Activated CD4-positive, alpha-beta T cell treated with anti-CD3 and anti-CD28 coated beads, Interleukin-2, amount 10 ng/mL, durations not matched to agents 24 days and 14 days (primary cell): ENCODE measurements around the gene PTPRK. TPM values are rescaled to one million over a fixed set of nuclear protein-coding genes. Genes with fewer than 3 reads are reported as not detected.

Experiments
- DNase-seq: peaks from one replicate; pipeline ENCODE4 v3.0.0; 2022
- H3K27ac Mint-ChIP-seq: one replicate; pipeline ENCODE4 v1.8.0; 2022; ENCODE audit warnings: mild to moderate bottlenecking, mixed read lengths
- H3K27me3 Mint-ChIP-seq: one replicate; pipeline ENCODE4 v1.8.0; 2022; ENCODE audit warnings: mixed read lengths
- H3K36me3 Mint-ChIP-seq: one replicate; pipeline ENCODE4 v1.8.0; 2022; ENCODE audit warnings: low read depth, mild to moderate bottlenecking, mixed read lengths
- H3K4me1 Mint-ChIP-seq: one replicate; pipeline ENCODE4 v1.8.0; 2021; ENCODE audit warnings: mixed read lengths
- H3K4me3 Mint-ChIP-seq: one replicate; pipeline ENCODE4 v1.8.0; 2022; ENCODE audit warnings: mild to moderate bottlenecking, moderate library complexity, mixed read lengths
- H3K9me3 Mint-ChIP-seq: one replicate; pipeline ENCODE4 v1.8.0; 2021; ENCODE audit warnings: mixed read lengths
- intact Hi-C: fragments of 100-400 bp; cut with micrococcal nuclease; formaldehyde crosslinking; loops from one replicate; pipeline ENCODE4 v1.15.1; 2023
- total RNA-seq: library from RNA; stranded (reverse); gene quantifications from 2 replicates; pipeline ENCODE4 v1.2.3, GENCODE V29; 2022

The PTPRK gene
- total RNA-seq, 1 donor from 2014 or later, result 3.6 TPM

- intact Hi-C loops, result no loop called here
- Mint-ChIP-seq H3K4me3 (no peak overlapping the region), H3K27me3 (no peaks in the 10 kb centered on the region), H3K27ac (no peak overlapping the region), H3K9me3 (peaks cover 8% of the 10 kb centered on the region), H3K4me1 (peaks cover 2% of the 10 kb centered on the region), H3K36me3 (no peaks in the 10 kb centered on the region)
- DNase-seq, result no peak
Observed at GRCh38 chr6:128305228-128305627, 215.2 kb downstream of the PTPRK start.

DNA sequence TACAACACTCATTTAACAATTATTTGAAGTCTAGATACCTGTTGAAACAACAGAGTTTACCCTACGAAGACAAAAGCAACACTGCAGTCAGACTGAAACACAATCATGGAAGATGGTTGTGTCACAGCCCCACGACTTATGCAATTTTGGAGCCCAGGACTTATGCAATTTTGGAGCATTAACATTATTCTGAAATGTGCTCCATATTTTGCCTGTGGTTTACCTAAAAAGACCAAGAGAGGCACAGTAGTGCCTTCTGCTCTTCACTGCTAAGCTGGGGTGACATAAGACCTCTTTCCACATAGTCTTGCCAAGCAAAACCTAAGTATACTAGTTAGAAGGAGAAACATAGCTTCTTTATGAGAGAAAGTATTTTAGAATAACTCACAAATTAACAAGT lies 216.5 kb downstream of the PTPRK start:
- Mint-ChIP-seq H3K9me3 (peaks cover 8% of the 10 kb centered on the region), H3K27ac (no peak overlapping the region), H3K4me1 (peaks cover 2% of the 10 kb centered on the region), H3K36me3 (no peaks in the 10 kb centered on the region), H3K4me3 (no peak overlapping the region), H3K27me3 (no peaks in the 10 kb centered on the region)
- intact Hi-C loops, result no loop called here
- DNase-seq, result no peak

DNA sequence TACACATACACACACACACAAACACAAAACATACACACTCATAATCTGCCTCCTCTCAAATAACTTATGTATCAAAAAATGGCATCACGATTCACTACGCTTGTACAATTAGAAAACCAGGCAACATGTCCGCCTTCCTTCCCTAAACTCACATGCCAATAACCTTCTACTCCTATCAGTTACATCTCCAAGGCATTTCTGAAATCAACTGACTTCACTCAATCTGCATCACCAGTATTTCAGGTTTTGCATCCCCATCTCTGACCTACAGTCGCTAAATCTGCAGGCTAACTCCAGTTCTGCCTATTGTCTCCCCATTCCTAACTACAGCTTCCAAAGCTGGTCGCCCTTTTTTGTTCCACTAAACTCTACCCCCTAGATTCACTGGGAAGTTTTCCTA lies 217.5 kb downstream of the PTPRK start:
- Mint-ChIP-seq H3K27me3 (no peaks in the 10 kb centered on the region), H3K36me3 (no peaks in the 10 kb centered on the region), H3K9me3 (peaks cover 10% of the 10 kb centered on the region), H3K4me1 (peaks cover 2% of the 10 kb centered on the region), H3K4me3 (no peak overlapping the region), H3K27ac (no peak overlapping the region)
- intact Hi-C loops, result no loop called here
- DNase-seq, result no peak

DNA sequence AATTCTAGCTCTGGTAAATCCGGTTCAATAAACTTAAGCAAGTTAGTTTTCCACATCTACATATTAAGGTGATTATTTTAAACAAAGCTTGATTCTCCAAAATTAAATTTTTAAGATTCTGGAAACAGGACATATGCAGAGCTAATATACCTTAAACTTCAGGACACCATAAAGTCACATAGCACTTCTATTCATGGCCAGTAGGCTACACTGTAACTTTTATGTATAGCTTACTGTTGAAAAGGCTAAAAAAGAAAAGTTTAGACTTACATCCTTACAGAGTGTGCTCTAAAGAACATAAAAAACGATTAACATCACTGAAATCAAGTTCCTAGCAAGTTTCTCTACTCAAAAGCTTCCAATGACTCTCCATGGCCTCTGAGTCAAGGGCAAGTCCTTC lies 224.7 kb downstream of the PTPRK start:
- Mint-ChIP-seq H3K4me1 (no peaks in the 10 kb centered on the region), H3K27me3 (no peaks in the 10 kb centered on the region), H3K36me3 (peaks cover 3% of the 10 kb centered on the region), H3K4me3 (no peak overlapping the region), H3K27ac (no peak overlapping the region), H3K9me3 (peaks cover 19% of the 10 kb centered on the region)
- DNase-seq, result no peak
- intact Hi-C loops, result no loop called here

GRCh38 chr6:128290221-128290620 lies 230.2 kb downstream of the PTPRK start:
- Mint-ChIP-seq H3K4me1 (peaks cover 10% of the 10 kb centered on the region), H3K36me3 (no peaks in the 10 kb centered on the region), H3K9me3 (peaks cover 3% of the 10 kb centered on the region), H3K27me3 (no peaks in the 10 kb centered on the region), H3K4me3 (no peak overlapping the region), H3K27ac (no peak overlapping the region)
- intact Hi-C loops, result no loop called here
- no peak for DNase-seq

GRCh38 chr6:128284128-128284527 lies 236.3 kb downstream of the PTPRK start:
- intact Hi-C loops, result no loop called here
- H3K9me3 Mint-ChIP-seq, result no peaks in the 10 kb centered on the region
- peaks cover 1% of the 10 kb centered on the region for H3K27me3 Mint-ChIP-seq
- no peak overlapping the region for H3K4me3 Mint-ChIP-seq
- no peak for DNase-seq
- H3K27ac Mint-ChIP-seq, result no peak overlapping the region
- no peaks in the 10 kb centered on the region for H3K36me3 Mint-ChIP-seq
- peaks cover 10% of the 10 kb centered on the region for H3K4me1 Mint-ChIP-seq

- H3K27ac Mint-ChIP-seq, result no peak overlapping the region
- H3K4me1 Mint-ChIP-seq, result peaks cover 10% of the 10 kb centered on the region
- DNase-seq, result no peak
Observed at GRCh38 chr6:128282961-128283360, 237.4 kb downstream of the PTPRK start.

DNA sequence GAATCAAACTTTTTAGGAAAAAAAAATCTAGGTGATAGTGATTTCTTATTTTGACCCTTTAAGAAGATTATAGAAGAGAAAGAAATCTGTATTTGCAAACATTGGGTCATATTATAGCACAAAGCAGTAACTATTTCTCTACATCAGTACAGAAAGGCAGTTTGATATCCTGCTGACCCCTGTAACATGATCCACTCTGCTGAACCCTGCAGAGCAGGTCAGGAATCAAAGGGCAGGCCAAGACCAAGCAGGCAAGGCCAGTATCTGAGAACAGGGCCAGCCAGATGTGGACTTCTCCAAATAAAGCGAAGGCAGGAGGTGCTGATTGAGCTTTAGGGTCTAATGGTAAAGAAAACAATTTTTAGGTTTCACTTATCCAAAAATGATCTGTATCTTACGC lies 239.4 kb downstream of the PTPRK start:
- H3K4me3 Mint-ChIP-seq, result no peak overlapping the region
- peaks cover 4% of the 10 kb centered on the region for H3K27me3 Mint-ChIP-seq
- H3K27ac Mint-ChIP-seq, result no peak overlapping the region
- no peaks in the 10 kb centered on the region for H3K4me1 Mint-ChIP-seq
- H3K36me3 Mint-ChIP-seq, result no peaks in the 10 kb centered on the region
- intact Hi-C loops, result no loop called here
- no peaks in the 10 kb centered on the region for H3K9me3 Mint-ChIP-seq
- no peak for DNase-seq

More at GRCh38 chr6:128282961-128283360, 237.4 kb downstream of the PTPRK start:
- no peaks in the 10 kb centered on the region for H3K9me3 Mint-ChIP-seq
- intact Hi-C loops, result no loop called here
- peaks cover 4% of the 10 kb centered on the region for H3K27me3 Mint-ChIP-seq
- no peak overlapping the region for H3K4me3 Mint-ChIP-seq
- H3K36me3 Mint-ChIP-seq, result no peaks in the 10 kb centered on the region

DNA sequence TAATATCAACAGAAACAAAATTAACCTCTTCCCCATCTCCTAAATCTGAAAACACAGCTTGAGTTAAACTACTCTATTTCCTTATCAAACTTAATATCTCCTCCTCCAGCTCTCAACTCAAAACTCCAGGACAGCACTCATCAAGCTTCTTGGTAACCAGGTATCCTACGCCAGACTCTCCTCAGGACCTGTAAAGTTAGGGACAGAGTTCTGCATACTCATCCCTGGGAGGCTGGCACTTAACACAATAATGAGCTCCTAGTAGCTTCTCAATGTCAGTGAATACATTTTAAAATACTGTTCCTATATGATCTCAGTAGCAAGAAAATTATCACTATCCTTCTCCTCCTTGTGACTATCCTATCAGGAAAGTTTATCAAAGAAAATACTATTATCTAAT lies 240.3 kb downstream of the PTPRK start:
- intact Hi-C loops, result no loop called here
- Mint-ChIP-seq H3K27ac (no peak overlapping the region), H3K27me3 (peaks cover 4% of the 10 kb centered on the region), H3K36me3 (no peaks in the 10 kb centered on the region), H3K4me3 (no peak overlapping the region), H3K9me3 (no peaks in the 10 kb centered on the region), H3K4me1 (peaks cover 5% of the 10 kb centered on the region)
- no peak for DNase-seq

DNA sequence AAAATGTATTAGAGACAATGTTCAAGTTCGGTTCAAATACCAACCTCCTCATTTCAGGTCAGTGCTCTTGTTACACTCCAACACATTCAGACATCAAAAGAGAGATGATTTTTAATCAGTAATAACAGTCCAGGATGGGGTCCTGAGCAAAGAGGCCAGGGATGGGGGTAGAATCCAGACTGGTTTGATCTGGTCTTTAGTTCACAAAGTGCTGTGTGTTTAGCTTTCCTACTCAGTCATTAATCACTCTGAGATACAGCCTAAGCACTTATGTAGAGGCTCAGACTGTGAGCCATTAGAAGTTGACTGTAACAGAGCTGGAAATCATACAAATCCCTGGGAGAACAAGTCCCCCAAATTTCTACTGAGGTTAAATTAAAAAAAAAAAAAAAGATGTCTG lies 241.6 kb downstream of the PTPRK start:
- no peak for DNase-seq
- Mint-ChIP-seq H3K27me3 (peaks cover 4% of the 10 kb centered on the region), H3K27ac (no peak overlapping the region), H3K9me3 (no peaks in the 10 kb centered on the region), H3K36me3 (no peaks in the 10 kb centered on the region), H3K4me1 (peaks cover 8% of the 10 kb centered on the region), H3K4me3 (no peak overlapping the region)
- intact Hi-C loops, result no loop called here

DNA sequence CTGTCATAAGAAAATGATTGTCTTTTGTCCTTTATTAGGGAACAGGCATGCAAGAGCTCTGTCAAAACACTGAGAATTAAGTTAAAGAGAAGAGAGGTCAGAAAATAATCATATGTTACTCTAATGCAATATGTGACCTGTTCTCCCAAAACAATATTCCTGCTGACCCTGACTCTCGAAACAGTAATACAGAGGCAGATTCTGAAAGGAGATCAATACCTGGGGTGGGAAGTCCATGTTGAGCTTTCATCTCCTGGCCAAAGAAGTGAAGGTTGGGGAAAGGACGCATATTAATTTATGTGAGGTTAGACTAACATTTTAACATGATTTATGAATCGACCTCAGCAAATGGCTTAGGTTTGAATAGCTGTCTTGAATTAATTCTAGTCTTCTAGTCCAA lies 243.0 kb downstream of the PTPRK start:
- Mint-ChIP-seq H3K36me3 (no peaks in the 10 kb centered on the region), H3K27ac (no peak overlapping the region), H3K9me3 (no peaks in the 10 kb centered on the region), H3K27me3 (peaks cover 4% of the 10 kb centered on the region), H3K4me1 (peaks cover 8% of the 10 kb centered on the region), H3K4me3 (no peak overlapping the region)
- intact Hi-C loops, result no loop called here
- no peak for DNase-seq

DNA sequence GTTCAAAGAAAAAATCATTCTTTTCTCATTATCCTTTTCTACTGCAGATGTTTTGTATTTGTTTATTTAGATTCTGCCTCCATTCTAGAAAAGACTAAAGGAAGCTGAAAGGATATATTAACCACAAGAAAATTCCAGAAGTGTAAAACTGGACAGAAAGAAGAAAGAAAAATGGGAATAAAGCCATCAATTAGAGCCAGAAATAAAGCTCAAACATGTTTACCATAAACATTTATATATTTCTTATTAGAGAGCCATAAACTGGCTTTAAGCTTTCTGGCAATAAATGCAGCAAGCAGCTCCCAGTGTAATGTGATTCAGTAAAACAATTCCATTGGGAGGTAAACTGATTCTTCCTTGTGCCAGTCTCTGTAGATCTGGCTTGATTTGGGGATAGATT lies 244.1 kb downstream of the PTPRK start:
- H3K9me3 Mint-ChIP-seq, result no peaks in the 10 kb centered on the region
- H3K36me3 Mint-ChIP-seq, result no peaks in the 10 kb centered on the region
- no peak overlapping the region for H3K27ac Mint-ChIP-seq
- H3K27me3 Mint-ChIP-seq, result peaks cover 4% of the 10 kb centered on the region
- intact Hi-C loops, result no loop called here
- H3K4me1 Mint-ChIP-seq, result peaks cover 8% of the 10 kb centered on the region
- no peak overlapping the region for H3K4me3 Mint-ChIP-seq
- no peak for DNase-seq

DNA sequence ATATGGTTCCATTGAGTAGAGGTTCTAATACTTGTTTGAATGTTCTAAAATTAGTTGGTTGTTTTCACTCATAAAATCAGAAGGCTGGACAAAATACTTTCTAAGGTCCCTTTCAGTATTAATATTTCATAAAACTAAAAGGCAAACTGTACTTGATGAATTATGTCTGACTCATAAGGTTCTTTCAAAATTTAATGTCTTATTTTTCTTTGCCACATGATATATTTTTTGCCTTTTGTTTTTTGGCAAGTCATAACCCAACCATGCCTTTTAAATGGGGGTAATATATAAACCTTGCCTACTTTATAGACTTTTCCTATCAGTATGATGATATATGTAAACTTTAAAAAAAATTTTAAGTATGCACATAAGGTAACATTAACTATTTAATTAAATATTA lies 244.7 kb downstream of the PTPRK start:
- no peak for DNase-seq
- H3K27me3 Mint-ChIP-seq, result peaks cover 4% of the 10 kb centered on the region
- peaks cover 5% of the 10 kb centered on the region for H3K9me3 Mint-ChIP-seq
- H3K4me1 Mint-ChIP-seq, result peaks cover 8% of the 10 kb centered on the region
- no peak overlapping the region for H3K4me3 Mint-ChIP-seq
- intact Hi-C loops, result loop anchor here (2.0 kb wide), 1 partner anchor 17 kb away; no protein-coding TSS in a partner anchor
- no peak overlapping the region for H3K27ac Mint-ChIP-seq
- H3K36me3 Mint-ChIP-seq, result no peaks in the 10 kb centered on the region

DNA sequence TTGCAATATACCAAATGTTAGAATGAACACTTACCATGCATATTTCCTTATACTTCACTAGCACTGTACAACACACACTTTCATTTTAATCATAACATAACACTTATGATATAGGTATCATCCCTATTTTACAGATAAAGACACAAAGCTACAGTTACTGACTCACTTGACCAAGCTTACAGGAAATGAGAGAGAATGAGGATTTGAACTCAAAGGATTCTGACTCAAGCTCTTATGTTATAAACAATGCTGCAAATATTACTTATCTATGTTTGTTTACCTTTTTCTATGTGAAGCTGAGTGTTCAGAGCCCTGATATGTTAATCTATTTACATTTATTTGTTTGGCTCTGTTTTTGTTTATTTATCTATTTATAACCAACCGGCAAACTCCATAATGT lies 245.4 kb downstream of the PTPRK start:
- intact Hi-C loops, result loop anchor here (2.0 kb wide), 1 partner anchor 16 kb away; no protein-coding TSS in a partner anchor
- peaks cover 4% of the 10 kb centered on the region for H3K27me3 Mint-ChIP-seq
- peaks cover 8% of the 10 kb centered on the region for H3K4me1 Mint-ChIP-seq
- H3K27ac Mint-ChIP-seq, result no peak overlapping the region
- no peak overlapping the region for H3K4me3 Mint-ChIP-seq
- DNase-seq, result no peak
- H3K9me3 Mint-ChIP-seq, result peaks cover 5% of the 10 kb centered on the region
- H3K36me3 Mint-ChIP-seq, result no peaks in the 10 kb centered on the region

DNA sequence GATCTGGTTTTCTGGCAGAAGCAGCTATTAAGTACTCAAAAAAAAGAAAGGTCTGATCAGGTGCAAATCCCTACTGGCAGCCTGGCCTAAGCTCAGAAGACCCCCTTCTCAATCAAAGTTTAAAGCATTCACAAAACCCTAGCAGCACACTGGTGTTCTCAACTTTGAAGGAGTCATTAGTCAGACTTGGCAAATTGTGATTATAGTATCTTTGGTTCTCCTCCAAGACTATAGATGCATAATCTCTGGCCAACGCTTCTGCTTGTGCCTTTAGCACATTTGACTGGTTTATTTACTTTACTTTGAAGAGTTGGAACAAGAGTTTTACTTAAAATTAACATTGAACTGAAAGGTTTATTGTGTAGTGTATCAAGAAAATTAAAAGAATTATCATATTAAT lies 248.9 kb downstream of the PTPRK start:
- DNase-seq, result no peak
- Mint-ChIP-seq H3K27ac (no peak overlapping the region), H3K9me3 (peaks cover 5% of the 10 kb centered on the region), H3K27me3 (peaks cover 2% of the 10 kb centered on the region), H3K4me1 (peaks cover 8% of the 10 kb centered on the region), H3K4me3 (no peak overlapping the region), H3K36me3 (no peaks in the 10 kb centered on the region)
- intact Hi-C loops, result no loop called here
